Chondrocyte (in vitro differentiated cells): ENCODE results near the gene CNOT3. TPM values are rescaled to one million over a fixed set of nuclear protein-coding genes. Genes with fewer than 3 reads are reported as not detected.

Experiments
- DNase-seq: peaks from one replicate; pipeline ENCODE4 v3.0.0; 2021; ENCODE audit warnings: mixed read lengths, low spot score
- H3K27ac Mint-ChIP-seq: one replicate; pipeline ENCODE4 v1.8.0; 2021; ENCODE audit warnings: mild to moderate bottlenecking, moderate library complexity, mixed read lengths; ENCODE audit not compliant: unreplicated experiment
- H3K27me3 Mint-ChIP-seq: 2 replicates; pipeline ENCODE4 v1.8.0; 2021; ENCODE audit warnings: low read depth, mixed read lengths
- H3K36me3 Mint-ChIP-seq: 2 replicates; pipeline ENCODE4 v1.8.0; 2021; ENCODE audit warnings: low read depth, mixed read lengths
- H3K4me1 Mint-ChIP-seq: 2 replicates; pipeline ENCODE4 v1.8.0; 2021; ENCODE audit warnings: low read depth, mild to moderate bottlenecking, mixed read lengths
- H3K4me3 Mint-ChIP-seq: one replicate; pipeline ENCODE4 v1.8.0; 2021; ENCODE audit warnings: mild to moderate bottlenecking, moderate library complexity, mixed read lengths; ENCODE audit not compliant: unreplicated experiment
- H3K9me3 Mint-ChIP-seq: 2 replicates; pipeline ENCODE4 v1.8.0; 2021; ENCODE audit warnings: low read depth, mixed read lengths
- CTCF ChIP-seq: fragments of 200-600 bp; sonication (generic); IDR thresholded peaks from 2 replicates; pipeline ENCODE4 v1.5.0; 2021; ENCODE audit warnings: antibody characterized with exemption, mild to moderate bottlenecking, moderate library complexity
- total RNA-seq: library from RNA; stranded (reverse); gene quantifications from 3 replicates; pipeline ENCODE4 v1.2.1, GENCODE V29; 2021

Gene CNOT3
- total RNA-seq, 1 donor from 2014 or later = 33.7 TPM

- TF ChIP-seq CTCF = no peak
- peaks cover 36% of the 10 kb centered on the region for H3K4me1 Mint-ChIP-seq
- no peak overlapping the region for H3K4me3 Mint-ChIP-seq
- no peak overlapping the region for H3K27ac Mint-ChIP-seq
- no peaks in the 10 kb centered on the region for H3K27me3 Mint-ChIP-seq
- H3K9me3 Mint-ChIP-seq = no peaks in the 10 kb centered on the region
- no peak for DNase-seq
- peaks cover 22% of the 10 kb centered on the region for H3K36me3 Mint-ChIP-seq
These were observed 18.9 kb downstream of the CNOT3 start for GRCh38 chr19:54156490-54156889.

- no peak for DNase-seq
- TF ChIP-seq CTCF = no peak
- H3K4me3 Mint-ChIP-seq = no peak overlapping the region
- no peaks in the 10 kb centered on the region for H3K27me3 Mint-ChIP-seq
- no peaks in the 10 kb centered on the region for H3K9me3 Mint-ChIP-seq
- H3K36me3 Mint-ChIP-seq = peaks cover 19% of the 10 kb centered on the region
- peak overlapping the region; percentile 69 for H3K27ac Mint-ChIP-seq
- H3K4me1 Mint-ChIP-seq = peaks cover 38% of the 10 kb centered on the region
These were observed 19.4 kb downstream of the CNOT3 start for GRCh38 chr19:54156953-54157352.

- H3K4me1 Mint-ChIP-seq = peaks cover 41% of the 10 kb centered on the region
- no peaks in the 10 kb centered on the region for H3K27me3 Mint-ChIP-seq
- no peaks in the 10 kb centered on the region for H3K9me3 Mint-ChIP-seq
- H3K4me3 Mint-ChIP-seq = peak overlapping the region; percentile 94
- DNase-seq = no peak
- peak overlapping the region; percentile 100 for H3K27ac Mint-ChIP-seq
- H3K36me3 Mint-ChIP-seq = peaks cover 14% of the 10 kb centered on the region
- TF ChIP-seq CTCF = no peak
These were observed 21.3 kb downstream of the CNOT3 start for GRCh38 chr19:54158812-54159351.

- no peaks in the 10 kb centered on the region for H3K27me3 Mint-ChIP-seq
- peak; percentile 100 for DNase-seq
- TF ChIP-seq CTCF = peak; percentile 76
- no peaks in the 10 kb centered on the region for H3K9me3 Mint-ChIP-seq
- peak within 1 kb of the TSS; percentile 94 for H3K4me3 Mint-ChIP-seq
- peak within 1 kb of the TSS; percentile 100 for H3K27ac Mint-ChIP-seq
- H3K4me1 Mint-ChIP-seq = peaks cover 45% of the 10 kb centered on the region
- H3K36me3 Mint-ChIP-seq = peaks cover 11% of the 10 kb centered on the region
These were observed 22.0 kb downstream of the CNOT3 start, which contains the start of gene LENG1 for GRCh38 chr19:54159352-54160181. LENG1 (minus strand) TSS chr19:54159721; CDS start chr19:54159695, 26 bp downstream.

GRCh38 chr19:54160182-54160811 lies 22.7 kb downstream of the CNOT3 start:
- DNase-seq = no peak
- H3K27ac Mint-ChIP-seq = peak overlapping the region; percentile 97
- peaks cover 44% of the 10 kb centered on the region for H3K4me1 Mint-ChIP-seq
- H3K36me3 Mint-ChIP-seq = peaks cover 9% of the 10 kb centered on the region
- no peak for TF ChIP-seq CTCF
- peak overlapping the region; percentile 94 for H3K4me3 Mint-ChIP-seq
- H3K9me3 Mint-ChIP-seq = no peaks in the 10 kb centered on the region
- H3K27me3 Mint-ChIP-seq = no peaks in the 10 kb centered on the region
